K562 (cell line): ENCODE results near the gene PRR36. TPM values are rescaled to one million over a fixed set of nuclear protein-coding genes. Genes with fewer than 3 reads are reported as not detected.

Source experiments
- ATAC-seq: fragments of 200-7000 bp; cut with Tn5 transposase; 3 replicates; pipeline ENCODE4 v1.9.1; 2020; ENCODE audit warnings: moderate library complexity
- BruUV-seq: library from RNA; stranded (reverse); fragments of 400-500 nt; replicated peaks from 2 replicates; lab custom pipeline; 2021; lab: Mats Ljungman, UMichigan
- CTCF ChIA-PET: fragments of 300-600 bp; formaldehyde crosslinking; extraction: SDS; loops from one replicate; lab custom pipeline; 2021; ENCODE audit warnings: low intra/inter-chr PET ratio; lab: Yijun Ruan, JAX
- POLR2A ChIA-PET: fragments of 300-600, 350-650 bp; sonication (Branson Sonifier 250); formaldehyde crosslinking; extraction: SDS; loops from one replicate; lab custom pipeline; 2021; ENCODE audit warnings: antibody characterized with exemption, inconsistent platforms; lab: Yijun Ruan, JAX
- DNase-seq, 4 experiments: peaks; one replicate each; pipeline versions ENCODE4 v3.0.0 to v3.0.0-alpha.2; 2011 to 2018; ENCODE audit warnings: low spot score in 3 of 4, mixed read lengths in 3 of 4; ENCODE audit errors: extremely low read depth in 1 of 4
- FAIRE-seq: peaks from 2 replicates; lab custom pipeline; 2011; peaks lifted over from hg19 to GRCh38; lab: Jason Lieb, UNC
- H2AFZ ChIP-seq: 2 replicates; pipeline ENCODE4 v1.6.0; 2011; ENCODE audit warnings: low read depth, low read length, control low read depth, inconsistent platforms
- H3K27ac ChIP-seq: fragments of 200-600 bp; 3 replicates; pipeline ENCODE4 v1.8.0; 2011; ENCODE audit warnings: low read depth, mild to moderate bottlenecking, control low read depth, inconsistent platforms, low read length, moderate library complexity, mixed read lengths; ENCODE audit errors: extremely low read depth
- H3K27me3 ChIP-seq, 2 experiments: fragments of 300-600 bp in 1 of 2; 2 replicates in 1 of 2; 3 replicates in 1 of 2; pipeline versions ENCODE4 v1.6.0 to v1.8.0; 2011; ENCODE audit warnings: inconsistent platforms in 2 of 2, low read length in 2 of 2, mild to moderate bottlenecking in 1 of 2, mixed read lengths in 1 of 2, moderate library complexity in 1 of 2; ENCODE audit not compliant: control insufficient read depth in 2 of 2, insufficient read depth in 2 of 2
- H3K36me3 ChIP-seq: fragments of 300-600 bp; 3 replicates; pipeline ENCODE4 v1.8.0; 2011; ENCODE audit warnings: mild to moderate bottlenecking, low read length, inconsistent platforms; ENCODE audit not compliant: control insufficient read depth, insufficient read depth
- H3K4me1 ChIP-seq, 2 experiments: fragments of 200-600 bp in 1 of 2; replicated peaks in 1 of 2; 2 replicates in 1 of 2; 3 replicates in 1 of 2; pipeline versions ENCODE4 v1.5.1 to v1.8.0; 2011; ENCODE audit warnings: inconsistent platforms in 2 of 2, low read length in 2 of 2, mild to moderate bottlenecking in 1 of 2, mixed read lengths in 1 of 2, moderate library complexity in 1 of 2; ENCODE audit not compliant: control insufficient read depth in 2 of 2, insufficient read depth in 2 of 2
- H3K4me2 ChIP-seq: 2 replicates; pipeline ENCODE4 v1.6.1; 2011; ENCODE audit warnings: low read length, control low read depth, inconsistent platforms, mixed read lengths; ENCODE audit not compliant: insufficient read depth
- H3K4me3 ChIP-seq: fragments of 200-600 bp; sonication (generic), shearing (Covaris generic); 2 replicates; pipeline ENCODE4 v1.5.1; 2016; ENCODE audit warnings: control low read depth, inconsistent platforms
- H3K79me2 ChIP-seq: fragments of 200-600 bp; 3 replicates; pipeline ENCODE4 v1.8.0; 2011; ENCODE audit warnings: low read length, inconsistent platforms; ENCODE audit not compliant: control insufficient read depth, insufficient read depth
- H3K9ac ChIP-seq, 2 experiments: 2 replicates each; pipeline versions ENCODE4 v1.6.0 to v1.6.1; 2011; ENCODE audit warnings: low read depth in 2 of 2, low read length in 2 of 2, control low read depth in 1 of 2, inconsistent platforms in 1 of 2, mild to moderate bottlenecking in 1 of 2, mixed read lengths in 1 of 2; ENCODE audit not compliant: insufficient read depth in 1 of 2
- H3K9me1 ChIP-seq: one replicate; pipeline ENCODE4 v1.6.0; 2011; ENCODE audit warnings: inconsistent platforms, mild to moderate bottlenecking, low read length, moderate library complexity; ENCODE audit not compliant: control insufficient read depth, insufficient read depth
- H3K9me3 ChIP-seq: replicated peaks from 2 replicates; pipeline ENCODE4 v1.5.1; 2011; ENCODE audit warnings: low read depth, low read length, inconsistent platforms; ENCODE audit not compliant: control insufficient read depth, insufficient read depth
- H4K20me1 ChIP-seq: replicated peaks from 2 replicates; pipeline ENCODE4 v1.6.1; 2011; ENCODE audit warnings: low read length, inconsistent platforms, mixed read lengths; ENCODE audit not compliant: control insufficient read depth, insufficient read depth
- KDM1A ChIP-seq, 2 experiments: fragments of 450-650 bp; IDR thresholded peaks; 2 replicates each; pipeline ENCODE4 v1.6.1; 2016; ENCODE audit warnings: mild to moderate bottlenecking in 2 of 2
- KLF16 ChIP-seq: IDR thresholded peaks from 2 replicates; pipeline ENCODE4 v1.6.1; 2016; ENCODE audit warnings: antibody characterized with exemption
- WGBS: fragments of 100-300 bp; shearing (Covaris generic); methylation state at CpG from one replicate; pipeline ENCODE4 v1.1.6; 2016; ENCODE audit warnings: low coverage, mixed read lengths; ENCODE audit not compliant: insufficient coverage; ENCODE audit errors: missing lambda C conversion rate; 5-methylcytosine and 5-hydroxymethylcytosine counted together
- in situ Hi-C: fragments of 300-500 bp; cut with MboI; formaldehyde crosslinking; loops from 4 replicates; pipeline ENCODE4 v1.15.0; 2018; ENCODE audit warnings: inconsistent platforms, mixed read lengths
- intact Hi-C: fragments of 100-400 bp; cut with micrococcal nuclease; formaldehyde crosslinking; loops from 2 replicates; pipeline ENCODE4 v1.14.2; 2022
- polyA plus RNA-seq, 8 experiments: library from polyadenylated mRNA; depleted of rRNA in 4 of 8; stranded (reverse) in 5 of 8; unstranded in 3 of 8; fragments of >200 nt; fragmentation: Nextera tagmentation in 2 of 8; fragmentation: Illumina TruSeq in 1 of 8; extraction: Ambion mirVana in 2 of 8; extraction: Trizol in 1 of 8; gene quantifications; 2 replicates each; pipeline versions ENCODE4 v1.2.1 to v1.2.3, GENCODE V29; 2011 to 2014; ENCODE audit warnings: inconsistent platforms in 1 of 8, missing spikeins in 1 of 8
- total RNA-seq, 7 experiments: library from RNA; depleted of rRNA in 6 of 7; stranded (reverse); fragments of >200 nt in 6 of 7; fragmentation: Illumina TruSeq in 2 of 7; extraction: Trizol in 2 of 7; gene quantifications; 2 replicates each; pipeline versions ENCODE4 v1.2.1 to v1.2.3, GENCODE V29; 2011 to 2021; ENCODE audit warnings: low replicate concordance in 1 of 7
- TF ChIP-seq, protein P1 (sequence below): fragments of 450-650 bp; formaldehyde crosslinking; IDR thresholded peaks from 2 replicates; pipeline ENCODE4 v1.4.0; 2020; ENCODE audit warnings: mild to moderate bottlenecking
- TF ChIP-seq, protein P2 (sequence below): fragments of 450-650 bp; formaldehyde crosslinking; conservative IDR thresholded peaks from 2 replicates; pipeline ENCODE4 v1.4.0; 2022; ENCODE audit warnings: mild to moderate bottlenecking, missing genetic modification characterization
- TF ChIP-seq, protein P3 (sequence below): IDR thresholded peaks from 2 replicates; pipeline ENCODE4 v1.6.1; 2016; ENCODE audit warnings: missing genetic modification characterization, missing compliant biosample characterization
- TF ChIP-seq, protein P4 (sequence below), 2 experiments: fragments of 450-650 bp in 1 of 2; sonication (generic) in 1 of 2; formaldehyde crosslinking in 1 of 2; IDR thresholded peaks in 1 of 2; conservative IDR thresholded peaks in 1 of 2; 2 replicates each; pipeline versions ENCODE4 v1.6.1 to v1.8.1; 2016 to 2023; ENCODE audit warnings: mild to moderate bottlenecking in 2 of 2, moderate library complexity in 2 of 2, inconsistent platforms in 1 of 2, missing genetic modification reagents in 1 of 2

Gene PRR36
- total and polyA plus RNA-seq, 9 of the 15 experiments (the other 6 are each of a cell fraction or from before 2014, with no cell fraction given), result 0.05 to 0.42 (median 0.06) TPM; not detected in 6

DNA sequence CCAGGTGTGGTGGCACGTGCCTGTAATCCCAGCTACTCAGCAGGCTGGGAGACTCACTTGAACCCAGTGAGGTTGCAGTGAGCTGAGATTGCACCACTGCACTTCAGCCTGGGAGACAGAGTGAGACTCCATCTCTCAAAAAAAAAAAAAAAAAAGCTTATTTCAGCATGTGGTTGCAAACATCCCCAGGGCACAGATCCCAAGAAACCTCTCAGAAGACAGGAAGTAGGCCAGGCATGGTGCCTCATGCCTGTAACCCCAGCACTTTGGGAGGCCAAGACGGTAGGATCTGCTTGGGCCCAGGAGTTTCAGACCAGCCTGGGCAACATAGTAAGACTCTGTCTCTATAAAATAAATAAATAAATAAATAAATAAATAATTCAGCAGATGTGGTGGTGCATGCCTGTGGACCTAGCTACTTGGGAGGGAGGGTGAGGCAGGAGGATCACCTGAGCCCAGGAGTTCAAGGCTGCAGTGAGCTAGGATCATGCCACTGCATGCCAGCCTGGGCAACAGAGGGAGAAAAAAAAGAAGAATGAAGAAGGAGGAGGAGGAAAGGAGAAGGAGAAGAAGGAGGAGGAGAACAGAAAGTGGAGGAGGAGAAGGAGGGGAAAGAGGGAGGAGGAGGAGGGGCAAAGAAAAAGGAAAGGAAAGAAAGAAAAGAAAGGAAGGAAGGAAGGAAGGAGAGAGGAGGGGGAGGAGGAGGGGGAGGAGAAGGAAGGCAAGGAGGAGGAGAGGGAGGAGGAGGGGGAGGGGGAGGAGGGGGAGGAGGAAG is 9.8 kb upstream of the PRR36 start:
- in situ Hi-C loops, result no loop called here
- CTCF ChIA-PET, result no interaction called here
- POLR2A ChIA-PET, result interaction anchor here (1.4 kb wide), 1 partner anchor 39 kb away, joined by 8 read pairs; no protein-coding TSS in a partner anchor
- 47% methylated on average over 2 of the region's 2 CpGs for WGBS
- Histone ChIP-seq H3K4me2 (no peak overlapping the region), H3K79me2 (peaks cover 4% of the 10 kb centered on the region; the same call in 2 of the 3 replicates), H3K27me3 (no peaks in the 10 kb centered on the region), H3K4me3 (no peak overlapping the region), H4K20me1 (no peaks in the 10 kb centered on the region), H2AFZ (no peak overlapping the region), H3K27ac (no peak overlapping the region), H3K9ac (no peak overlapping the region), H3K9me1 (no peaks in the 10 kb centered on the region), H3K36me3 (no peaks in the 10 kb centered on the region), H3K4me1 (peaks cover 9 to 35% of the 10 kb centered on the region in 2 experiments), H3K9me3 (no peaks in the 10 kb centered on the region)
- FAIRE-seq (no peak), ATAC-seq (no peak), DNase-seq (no peak)
- no TSS peak for BruUV-seq
- TF ChIP-seq, protein P1, sequence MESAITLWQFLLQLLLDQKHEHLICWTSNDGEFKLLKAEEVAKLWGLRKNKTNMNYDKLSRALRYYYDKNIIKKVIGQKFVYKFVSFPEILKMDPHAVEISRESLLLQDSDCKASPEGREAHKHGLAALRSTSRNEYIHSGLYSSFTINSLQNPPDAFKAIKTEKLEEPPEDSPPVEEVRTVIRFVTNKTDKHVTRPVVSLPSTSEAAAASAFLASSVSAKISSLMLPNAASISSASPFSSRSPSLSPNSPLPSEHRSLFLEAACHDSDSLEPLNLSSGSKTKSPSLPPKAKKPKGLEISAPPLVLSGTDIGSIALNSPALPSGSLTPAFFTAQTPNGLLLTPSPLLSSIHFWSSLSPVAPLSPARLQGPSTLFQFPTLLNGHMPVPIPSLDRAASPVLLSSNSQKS (CRISPR knock-in tag), result no peak
- TF ChIP-seq KLF16 (no peak), KDM1A (IDR thresholded peaks at IDR 0.05) (peak in 1 of 2 experiments; percentile 6; a peak in 1 of 4 replicates)
- TF ChIP-seq, protein P2, sequence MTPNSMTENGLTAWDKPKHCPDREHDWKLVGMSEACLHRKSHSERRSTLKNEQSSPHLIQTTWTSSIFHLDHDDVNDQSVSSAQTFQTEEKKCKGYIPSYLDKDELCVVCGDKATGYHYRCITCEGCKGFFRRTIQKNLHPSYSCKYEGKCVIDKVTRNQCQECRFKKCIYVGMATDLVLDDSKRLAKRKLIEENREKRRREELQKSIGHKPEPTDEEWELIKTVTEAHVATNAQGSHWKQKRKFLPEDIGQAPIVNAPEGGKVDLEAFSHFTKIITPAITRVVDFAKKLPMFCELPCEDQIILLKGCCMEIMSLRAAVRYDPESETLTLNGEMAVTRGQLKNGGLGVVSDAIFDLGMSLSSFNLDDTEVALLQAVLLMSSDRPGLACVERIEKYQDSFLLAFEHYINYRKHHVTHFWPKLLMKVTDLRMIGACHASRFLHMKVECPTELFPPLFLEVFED (CRISPR knock-in tag), result 0 out of 2 replicates have a peak, but pooled peaks have one; percentile 46
- TF ChIP-seq, protein P3, sequence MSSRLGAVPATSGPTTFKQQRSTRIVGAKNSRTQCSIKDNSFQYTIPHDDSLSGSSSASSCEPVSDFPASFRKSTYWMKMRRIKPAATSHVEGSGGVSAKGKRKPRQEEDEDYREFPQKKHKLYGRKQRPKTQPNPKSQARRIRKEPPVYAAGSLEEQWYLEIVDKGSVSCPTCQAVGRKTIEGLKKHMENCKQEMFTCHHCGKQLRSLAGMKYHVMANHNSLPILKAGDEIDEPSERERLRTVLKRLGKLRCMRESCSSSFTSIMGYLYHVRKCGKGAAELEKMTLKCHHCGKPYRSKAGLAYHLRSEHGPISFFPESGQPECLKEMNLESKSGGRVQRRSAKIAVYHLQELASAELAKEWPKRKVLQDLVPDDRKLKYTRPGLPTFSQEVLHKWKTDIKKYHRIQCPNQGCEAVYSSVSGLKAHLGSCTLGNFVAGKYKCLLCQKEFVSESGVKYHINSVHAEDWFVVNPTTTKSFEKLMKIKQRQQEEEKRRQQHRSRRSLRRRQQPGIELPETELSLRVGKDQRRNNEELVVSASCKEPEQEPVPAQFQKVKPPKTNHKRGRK (tag), result peak; percentile 56
- TF ChIP-seq, protein P4, sequence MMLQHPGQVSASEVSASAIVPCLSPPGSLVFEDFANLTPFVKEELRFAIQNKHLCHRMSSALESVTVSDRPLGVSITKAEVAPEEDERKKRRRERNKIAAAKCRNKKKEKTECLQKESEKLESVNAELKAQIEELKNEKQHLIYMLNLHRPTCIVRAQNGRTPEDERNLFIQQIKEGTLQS (IDR thresholded peaks at IDR 0.05), result no peak
- TF ChIP-seq, protein P4 (CRISPR knock-in tag; conservative IDR thresholded peaks at IDR 0.05), result no peak
- intact Hi-C loops, result no loop called here
